ENCODE results near the gene MITF.
"Not testable (repeated sequence)": the region's sequence is repeated elsewhere in the genome, so short reads cannot be mapped to it uniquely, and the experiment has no call there.

GRCh38 chr3:69796126-69796525 is 56.9 kb downstream of the MITF start:
- not testable (repeated sequence) for TF ChIP-seq CTCF (IDR thresholded peaks at IDR 0.05; ENCODE audit: insufficient read depth, low read length); POLR2AphosphoS5 (IDR thresholded peaks at IDR 0.05; ENCODE audit: low read depth); SPI1 (IDR thresholded peaks at IDR 0.05; ENCODE audit: borderline replicate concordance, low read depth); GABPA (IDR thresholded peaks at IDR 0.05; ENCODE audit: low read depth)
